Body of pancreas (tissue), 4 donors: ENCODE measurements around the gene DNASE1L3. TPM values are rescaled to one million over a fixed set of nuclear protein-coding genes. Genes with fewer than 3 reads are reported as not detected.

ENCODE experiments used
- ATAC-seq: fragments of 150-250 bp; one replicate; pipeline ENCODE4 v1.9.1; 2016
- DNase-seq, 4 donors: peaks; one replicate each; pipeline ENCODE4 v3.0.0-alpha.2; 2019
- H3K27ac ChIP-seq, 4 donors: fragments of 200-600 bp; sonication (generic); 1 replicate in 3 of 4; 2 replicates in 1 of 4; pipeline versions ENCODE4 v1.5.1 to v1.6.1; 2016 to 2019; ENCODE audit warnings: mild to moderate bottlenecking in 1 of 4, mixed read lengths in 1 of 4, moderate library complexity in 1 of 4
- H3K27me3 ChIP-seq, 2 donors: fragments of 200-600 bp; sonication (generic); one replicate each; pipeline ENCODE4 v1.6.0; 2016; ENCODE audit warnings: mild to moderate bottlenecking in 1 of 2
- H3K36me3 ChIP-seq, 2 donors: fragments of 200-600 bp; sonication (generic); replicated peaks in 1 of 2; 2 replicates each; pipeline ENCODE4 v1.5.1; 2016; ENCODE audit warnings: low read depth in 2 of 2; ENCODE audit not compliant: insufficient read depth in 1 of 2
- H3K4me1 ChIP-seq: fragments of 200-600 bp; sonication (generic); one replicate; pipeline ENCODE4 v1.6.0; 2016
- H3K4me3 ChIP-seq, 2 donors: fragments of 200-600 bp; sonication (generic); 1 replicate in 1 of 2; 2 replicates in 1 of 2; pipeline ENCODE4 v1.5.1; 2016 to 2019
- H3K9me3 ChIP-seq, 3 donors: fragments of 200-600 bp; sonication (generic); 1 replicate in 2 of 3; 2 replicates in 1 of 3; pipeline ENCODE4 v1.5.1; 2016
- CTCF ChIP-seq, 7 experiments: fragments of 450-650 bp in 4 of 7; fragments of 200-600 bp in 3 of 7; sonication (generic) in 3 of 7; IDR thresholded peaks; one replicate each; pipeline ENCODE4 v1.5.1; 2016 to 2019; ENCODE audit warnings: antibody characterized with exemption in 7 of 7
- POLR2A ChIP-seq, 3 donors: fragments of 450-650 bp; IDR thresholded peaks; one replicate each; pipeline ENCODE4 v1.6.1; 2016; ENCODE audit warnings: antibody characterized with exemption in 3 of 3, mild to moderate bottlenecking in 2 of 3
- WGBS, 2 donors: methylation state at CpG; one replicate each; pipeline ENCODE4 v1.1.5; 2017; 5-methylcytosine and 5-hydroxymethylcytosine counted together
- intact Hi-C: fragments of 100-400 bp; cut with DNase I; formaldehyde crosslinking; loops from one replicate; pipeline ENCODE4 v1.15.1; 2023
- total RNA-seq, 2 donors: library from RNA; depleted of rRNA; stranded (reverse); fragments of >200 nt; gene quantifications; one replicate each; pipeline ENCODE4 v1.1.0, GENCODE V29; 2016

DNASE1L3 gene
- total RNA-seq: 1 to 10 TPM in 1 of 2 donors, not detected in 1; 2.1 TPM

- no peak for DNase-seq
- 79 to 81% methylated on average over 9 to 14 of the region's 14 CpGs for WGBS, 2 donors
- ATAC-seq: no peak
Measured at GRCh38 chr3:58210761-58211460, at the start of gene DNASE1L3. DNASE1L3 (minus strand) TSS chr3:58210972; CDS start chr3:58210906, 66 bp downstream.

GRCh38 chr3:58260261-58260731 is 49.5 kb upstream of the DNASE1L3 start:
- H3K4me3 ChIP-seq: no peak overlapping the region
- no peaks in the 10 kb centered on the region for H3K27me3 ChIP-seq
- no peaks in the 10 kb centered on the region for H3K9me3 ChIP-seq
- H3K27ac ChIP-seq: no peak overlapping the region
- ATAC-seq (no peak), DNase-seq (no peak)
- no peaks in the 10 kb centered on the region for H3K4me1 ChIP-seq
- no peak for TF ChIP-seq CTCF (IDR thresholded peaks at IDR 0.05)
- no peak for TF ChIP-seq POLR2A (IDR thresholded peaks at IDR 0.05)
- intact Hi-C loops: no loop called here
- whole genome bisulfite sequencing, 2 donors: 86 to 87% methylated on average over 6 of the region's 6 CpGs
- H3K36me3 ChIP-seq: no peaks in the 10 kb centered on the region

More at GRCh38 chr3:58210761-58211460, at the start of gene DNASE1L3:
- TF ChIP-seq CTCF (IDR thresholded peaks at IDR 0.05): no peak
- TF ChIP-seq POLR2A (IDR thresholded peaks at IDR 0.05): no peak
- Histone ChIP-seq H3K36me3 (no peaks in the 10 kb centered on the region), H3K27ac (no peak within 1 kb of the TSS), H3K4me3 (no peak within 1 kb of the TSS), H3K4me1 (peaks cover 7% of the 10 kb centered on the region), H3K27me3 (no peaks in the 10 kb centered on the region), H3K9me3 (no peaks in the 10 kb centered on the region)
- intact Hi-C loops: no loop called here

- H3K4me3 ChIP-seq: no peak overlapping the region
- no peak for DNase-seq
- no peaks in the 10 kb centered on the region for H3K27me3 ChIP-seq
- TF ChIP-seq CTCF (IDR thresholded peaks at IDR 0.05): no peak
- TF ChIP-seq POLR2A (IDR thresholded peaks at IDR 0.05): no peak
- WGBS, 2 donors: 87% methylated on average over 10 of the region's 10 CpGs
- no peaks in the 10 kb centered on the region for H3K4me1 ChIP-seq
- no peak for ATAC-seq
- no peaks in the 10 kb centered on the region for H3K36me3 ChIP-seq
- intact Hi-C loops: no loop called here
- H3K27ac ChIP-seq: no peak overlapping the region
- no peaks in the 10 kb centered on the region for H3K9me3 ChIP-seq
Measured at GRCh38 chr3:58258392-58259055, 47.8 kb upstream of the DNASE1L3 start.

- 91 to 97% methylated on average over 4 of the region's 4 CpGs for WGBS, 2 donors
- DNase-seq: no peak
Measured at GRCh38 chr3:58256511-58256910, 45.7 kb upstream of the DNASE1L3 start.

More at GRCh38 chr3:58256511-58256910, 45.7 kb upstream of the DNASE1L3 start:
- Histone ChIP-seq H3K4me3 (no peak overlapping the region), H3K4me1 (no peaks in the 10 kb centered on the region), H3K36me3 (no peaks in the 10 kb centered on the region), H3K27ac (no peak overlapping the region), H3K9me3 (no peaks in the 10 kb centered on the region), H3K27me3 (no peaks in the 10 kb centered on the region)
- intact Hi-C loops: no loop called here
- no peak for TF ChIP-seq POLR2A (IDR thresholded peaks at IDR 0.05)
- TF ChIP-seq CTCF (IDR thresholded peaks at IDR 0.05): no peak
- no peak for ATAC-seq
